Lung (tissue), 12 donors: ENCODE measurements around the gene BRF1. TPM values are rescaled to one million over a fixed set of nuclear protein-coding genes. Genes with fewer than 3 reads are reported as not detected.

Experiments
- ATAC-seq: fragments of 200-7000 bp; cut with Tn5 transposase; one replicate; pipeline ENCODE4 v1.9.1; 2020; ENCODE audit warnings: moderate number of reproducible peaks; ENCODE audit not compliant: insufficient read depth, low FRiP score
- DNase-seq, 3 donors: peaks; one replicate each; pipeline ENCODE4 v3.0.0-alpha.2; 2013 to 2017
- H3K27ac ChIP-seq, 2 donors: one replicate each; pipeline ENCODE4 v1.5.1; 2013; ENCODE audit warnings: mild to moderate bottlenecking in 2 of 2, moderate library complexity in 2 of 2, control low read depth in 1 of 2, inconsistent platforms in 1 of 2, low read depth in 1 of 2, low read length in 1 of 2
- H3K27me3 ChIP-seq, 3 donors: one replicate each; pipeline ENCODE4 v1.5.1; 2013; ENCODE audit warnings: low read length in 2 of 3; ENCODE audit not compliant: control insufficient read depth in 3 of 3, insufficient read depth in 3 of 3
- H3K36me3 ChIP-seq, 4 donors: one replicate each; pipeline ENCODE4 v1.5.1; 2013; ENCODE audit warnings: low read length in 4 of 4, mild to moderate bottlenecking in 1 of 4, moderate library complexity in 1 of 4; ENCODE audit not compliant: control insufficient read depth in 4 of 4, insufficient read depth in 4 of 4
- H3K4me1 ChIP-seq, 5 donors: one replicate each; pipeline ENCODE4 v1.5.1; 2013; ENCODE audit warnings: low read length in 5 of 5, mild to moderate bottlenecking in 2 of 5, moderate library complexity in 1 of 5; ENCODE audit not compliant: control insufficient read depth in 5 of 5, insufficient read depth in 5 of 5
- H3K4me3 ChIP-seq: one replicate; pipeline ENCODE4 v1.5.1; 2013; ENCODE audit warnings: mild to moderate bottlenecking, control low read depth, moderate library complexity
- H3K9ac ChIP-seq, 2 donors: one replicate each; pipeline ENCODE4 v1.5.1; 2013; ENCODE audit warnings: low read length in 2 of 2, control low read depth in 1 of 2; ENCODE audit not compliant: insufficient read depth in 1 of 2
- H3K9me3 ChIP-seq, 4 donors: one replicate each; pipeline ENCODE4 v1.5.1; 2013; ENCODE audit warnings: low read length in 3 of 4, mild to moderate bottlenecking in 1 of 4, moderate library complexity in 1 of 4; ENCODE audit not compliant: control insufficient read depth in 4 of 4, insufficient read depth in 3 of 4
- WGBS, 2 donors: extraction: QIAGEN DNeasy Blood & Tissue Kit; methylation state at CpG; one replicate each; pipeline ENCODE4 v1.1.7; 2013; 5-methylcytosine and 5-hydroxymethylcytosine counted together
- polyA plus RNA-seq, 2 donors: library from polyadenylated mRNA; stranded (reverse); fragments of 200-250 nt; gene quantifications; one replicate each; pipeline ENCODE4 v1.2.1, GENCODE V29; 2013
- total RNA-seq, 2 donors: library from RNA; depleted of rRNA in 1 of 2; stranded (reverse); fragments of >200 nt in 1 of 2; gene quantifications; one replicate each; pipeline ENCODE4 v1.2.1, GENCODE V29; 2014 to 2021
- TF ChIP-seq, protein P1 (sequence below): IDR thresholded peaks from 2 replicates; pipeline ENCODE4 v1.5.1; 2012; ENCODE audit warnings: mild to moderate bottlenecking; ENCODE audit errors: control extremely low read depth, extremely low read depth
- donor health status: control.
- donor health status: control.
- donor health status: Bipolar disorder and iron deficiency.
- donor health status: healthy.
- donor health status: DM: yes; HTN: yes; CAD: no.

BRF1 gene
- total and polyA plus RNA-seq, 4 donors, result 14.2 to 55.3 (median 37.2) TPM

DNA sequence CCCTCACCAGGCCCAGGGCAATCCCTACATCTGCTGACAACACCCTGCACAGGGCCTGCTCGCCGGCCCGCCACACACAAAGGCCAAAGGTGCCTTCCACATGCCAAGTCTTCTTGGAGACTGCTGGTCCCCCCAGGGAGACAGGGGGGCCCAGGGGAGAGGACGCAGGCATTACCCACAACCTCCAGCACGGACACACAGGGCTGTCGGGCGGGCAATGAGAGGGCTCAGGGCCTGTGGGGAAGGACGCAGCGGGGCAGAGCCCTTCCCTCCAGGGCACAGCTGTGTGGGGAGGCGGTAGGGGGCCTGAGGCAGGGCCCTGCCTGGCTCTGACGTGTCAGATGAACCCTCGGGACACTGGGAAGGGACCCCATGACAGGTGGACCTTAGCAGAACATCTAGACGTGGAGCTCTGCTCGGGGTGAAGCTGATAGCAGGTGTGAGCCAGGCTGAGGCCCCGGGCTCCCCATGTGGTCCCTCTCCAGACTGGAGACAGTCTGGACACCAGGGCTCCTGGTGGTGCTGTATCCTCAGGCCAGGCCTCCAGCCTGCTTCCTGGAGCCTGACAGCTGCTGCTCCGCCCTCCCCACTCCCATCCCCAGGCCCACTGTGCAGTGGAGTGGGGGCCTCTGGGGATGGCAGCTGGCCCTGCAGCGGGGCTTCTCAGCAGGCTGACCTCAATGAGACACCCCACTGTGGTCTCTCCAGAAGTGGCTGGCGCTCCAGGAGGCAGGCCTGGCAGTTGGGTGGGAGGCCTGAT, 88.1 kb downstream of the BRF1 start:
- DNase-seq (no peak), ATAC-seq (no peak)
- TF ChIP-seq, protein P1, sequence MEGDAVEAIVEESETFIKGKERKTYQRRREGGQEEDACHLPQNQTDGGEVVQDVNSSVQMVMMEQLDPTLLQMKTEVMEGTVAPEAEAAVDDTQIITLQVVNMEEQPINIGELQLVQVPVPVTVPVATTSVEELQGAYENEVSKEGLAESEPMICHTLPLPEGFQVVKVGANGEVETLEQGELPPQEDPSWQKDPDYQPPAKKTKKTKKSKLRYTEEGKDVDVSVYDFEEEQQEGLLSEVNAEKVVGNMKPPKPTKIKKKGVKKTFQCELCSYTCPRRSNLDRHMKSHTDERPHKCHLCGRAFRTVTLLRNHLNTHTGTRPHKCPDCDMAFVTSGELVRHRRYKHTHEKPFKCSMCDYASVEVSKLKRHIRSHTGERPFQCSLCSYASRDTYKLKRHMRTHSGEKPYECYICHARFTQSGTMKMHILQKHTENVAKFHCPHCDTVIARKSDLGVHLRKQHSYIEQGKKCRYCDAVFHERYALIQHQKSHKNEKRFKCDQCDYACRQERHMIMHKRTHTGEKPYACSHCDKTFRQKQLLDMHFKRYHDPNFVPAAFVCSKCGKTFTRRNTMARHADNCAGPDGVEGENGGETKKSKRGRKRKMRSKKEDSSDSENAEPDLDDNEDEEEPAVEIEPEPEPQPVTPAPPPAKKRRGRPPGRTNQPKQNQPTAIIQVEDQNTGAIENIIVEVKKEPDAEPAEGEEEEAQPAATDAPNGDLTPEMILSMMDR, result no peak
- 90 to 95% methylated on average over 18 of the region's 18 CpGs for WGBS, 2 donors
- no peaks in the 10 kb centered on the region for H3K27me3 ChIP-seq
- H3K9ac ChIP-seq, result no peak overlapping the region
- H3K27ac ChIP-seq, result no peak overlapping the region
- peaks cover 0 to 3% (median 0%) of the 10 kb centered on the region in 5 donors for H3K4me1 ChIP-seq
- peaks cover 0 to 38% (median 9%) of the 10 kb centered on the region in 4 donors for H3K36me3 ChIP-seq
- no peak overlapping the region for H3K4me3 ChIP-seq
- H3K9me3 ChIP-seq, result peaks cover 0 to 7% (median 0%) of the 10 kb centered on the region in 4 donors

- no peak overlapping the region for H3K27ac ChIP-seq
- no peak overlapping the region for H3K4me3 ChIP-seq
- H3K36me3 ChIP-seq, result peaks cover 0 to 32% (median 8%) of the 10 kb centered on the region in 4 donors
- no peaks in the 10 kb centered on the region for H3K27me3 ChIP-seq
- no peak for ATAC-seq
- no peak for DNase-seq
- TF ChIP-seq, protein P1, result no peak
- no peak overlapping the region for H3K9ac ChIP-seq
- peaks cover 0 to 7% (median 0%) of the 10 kb centered on the region in 4 donors for H3K9me3 ChIP-seq
- peaks cover 0 to 8% (median 0%) of the 10 kb centered on the region in 5 donors for H3K4me1 ChIP-seq
- 81 to 93% methylated on average over 9 of the region's 9 CpGs for WGBS, 2 donors
Measured at GRCh38 chr14:105211758-105212089, 89.1 kb downstream of the BRF1 start.

DNA sequence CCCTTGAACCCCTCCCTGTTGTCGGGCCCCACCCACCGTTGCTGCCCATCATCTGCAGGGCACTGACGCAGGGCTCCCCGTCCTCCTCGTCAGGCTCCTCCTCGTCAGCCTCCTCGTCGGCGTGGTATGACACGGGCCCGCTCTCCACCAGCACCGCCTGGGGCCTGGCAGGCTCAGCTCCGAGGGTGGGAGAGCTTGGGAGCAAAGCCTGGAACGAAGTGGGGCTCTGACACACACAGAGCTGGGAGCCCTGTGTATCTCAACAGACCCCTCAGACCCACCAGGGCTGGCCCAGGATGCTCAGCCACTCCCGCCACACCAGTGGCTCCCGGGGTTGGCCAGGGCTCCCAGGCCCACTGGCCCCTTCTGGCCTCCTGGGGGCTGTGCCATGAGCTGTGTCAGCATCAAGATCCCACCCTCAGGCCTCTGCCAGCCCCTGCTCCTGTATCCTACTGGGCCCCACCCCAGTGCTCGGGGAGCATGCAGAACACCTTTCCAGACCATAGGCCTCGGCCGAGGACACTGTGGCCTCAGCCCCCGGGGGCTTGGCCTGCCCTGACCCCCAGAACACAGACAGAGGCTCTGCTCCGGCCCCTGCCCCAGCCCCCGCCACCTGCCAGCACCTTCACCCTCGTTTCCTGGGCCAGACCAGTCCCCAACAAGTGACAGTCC, 89.6 kb downstream of the BRF1 start:
- 91 to 94% methylated on average over 23 of the region's 23 CpGs for WGBS, 2 donors
- H3K9me3 ChIP-seq, result peaks cover 0 to 7% (median 0%) of the 10 kb centered on the region in 4 donors
- no peaks in the 10 kb centered on the region for H3K27me3 ChIP-seq
- no peak overlapping the region for H3K4me3 ChIP-seq
- ATAC-seq (no peak), DNase-seq (no peak)
- no peak overlapping the region for H3K9ac ChIP-seq
- TF ChIP-seq, protein P1, result no peak
- H3K36me3 ChIP-seq, result peaks cover 0 to 32% (median 8%) of the 10 kb centered on the region in 4 donors
- H3K27ac ChIP-seq, result no peak overlapping the region
- peaks cover 0 to 9% (median 0%) of the 10 kb centered on the region in 5 donors for H3K4me1 ChIP-seq
